ENCODE results near the gene ATP1A2. TPM values are rescaled to one million over a fixed set of nuclear protein-coding genes. Genes with fewer than 3 reads are reported as not detected.

ATP1A2 gene
- total and polyA plus RNA-seq, 4 donors = 281 to 2,060 (median 566) TPM

Other genes with a start within 250 kb of the ATP1A2 start
- gene CFAP45, start 215.6 kb upstream of the ATP1A2 start, total RNA-seq = 1 to 10 TPM; 1.3 to 9.2 TPM
- gene CFAP45, start 215.6 kb upstream of the ATP1A2 start, polyA plus RNA-seq (ENCODE audit: insufficient read length in 2 of 2) = 10 to 100 TPM in 1 of 2 donors, 1 to 10 TPM in 1; 9.8 to 11.7 TPM
- 10 to 100 TPM; 75.1 to 85.4 TPM for gene TAGLN2, start 190.3 kb upstream of the ATP1A2 start, total RNA-seq
- gene TAGLN2, start 190.3 kb upstream of the ATP1A2 start, polyA plus RNA-seq (ENCODE audit: insufficient read length in 2 of 2) = 100 to 1,000 TPM in 1 of 2 donors, 10 to 100 TPM in 1; 93.0 to 101 TPM
- 1 to 10 TPM in 1 of 2 donors, under 1 TPM in 1; 0.50 to 1.3 TPM for gene IGSF9, start 170.1 kb upstream of the ATP1A2 start, total RNA-seq
- gene IGSF9, start 170.1 kb upstream of the ATP1A2 start, polyA plus RNA-seq (ENCODE audit: insufficient read length in 2 of 2) = 1 to 10 TPM; 4.0 to 4.9 TPM
- gene SLAMF9, start 161.5 kb upstream of the ATP1A2 start, total RNA-seq = not detected
- not detected for gene SLAMF9, start 161.5 kb upstream of the ATP1A2 start, polyA plus RNA-seq (ENCODE audit: insufficient read length in 2 of 2)
- 10 to 100 TPM in 1 of 2 donors, 1 to 10 TPM in 1; 8.8 to 10.5 TPM for gene PIGM, start 83.8 kb upstream of the ATP1A2 start, total RNA-seq
- gene PIGM, start 83.8 kb upstream of the ATP1A2 start, polyA plus RNA-seq (ENCODE audit: insufficient read length in 2 of 2) = 10 to 100 TPM; 14.0 to 19.2 TPM
- gene KCNJ10, start 45.6 kb upstream of the ATP1A2 start, total RNA-seq = 10 to 100 TPM; 14.9 to 17.1 TPM
- gene KCNJ10, start 45.6 kb upstream of the ATP1A2 start, polyA plus RNA-seq (ENCODE audit: insufficient read length in 2 of 2) = 10 to 100 TPM; 68.5 to 81.6 TPM
- 1 to 10 TPM; 2.3 to 5.1 TPM for gene KCNJ9, start 34.2 kb upstream of the ATP1A2 start, total RNA-seq
- gene KCNJ9, start 34.2 kb upstream of the ATP1A2 start, polyA plus RNA-seq (ENCODE audit: insufficient read length in 2 of 2) = 10 to 100 TPM; 10.4 to 11.2 TPM
- gene IGSF8, start 17.1 kb upstream of the ATP1A2 start, total RNA-seq = 10 to 100 TPM; 38.5 to 50.2 TPM
- 10 to 100 TPM; 74.5 to 80.3 TPM for gene IGSF8, start 17.1 kb upstream of the ATP1A2 start, polyA plus RNA-seq (ENCODE audit: insufficient read length in 2 of 2)
- under 1 TPM; 0.10 to 0.50 TPM for gene ATP1A4, start 35.8 kb downstream of the ATP1A2 start, total RNA-seq
- 1 to 10 TPM; 2.1 to 2.6 TPM for gene ATP1A4, start 35.8 kb downstream of the ATP1A2 start, polyA plus RNA-seq (ENCODE audit: insufficient read length in 2 of 2)
- 1 to 10 TPM in 1 of 2 donors, under 1 TPM in 1; 0.99 to 1.3 TPM for gene CASQ1, start 74.8 kb downstream of the ATP1A2 start, total RNA-seq
- gene CASQ1, start 74.8 kb downstream of the ATP1A2 start, polyA plus RNA-seq (ENCODE audit: insufficient read length in 2 of 2) = 1 to 10 TPM; 1.4 to 4.6 TPM
- 100 to 1,000 TPM; 135 to 244 TPM for gene PEA15, start 89.6 kb downstream of the ATP1A2 start, total RNA-seq
- gene PEA15, start 89.6 kb downstream of the ATP1A2 start, polyA plus RNA-seq (ENCODE audit: insufficient read length in 2 of 2) = 100 to 1,000 TPM; 646 to 919 TPM
- gene DCAF8, start 146.8 kb downstream of the ATP1A2 start, total RNA-seq = 100 to 1,000 TPM in 1 of 2 donors, 10 to 100 TPM in 1; 87.6 to 128 TPM
- gene DCAF8, start 146.8 kb downstream of the ATP1A2 start, polyA plus RNA-seq (ENCODE audit: insufficient read length in 2 of 2) = 100 to 1,000 TPM; 163 to 179 TPM
- gene PEX19, start 169.4 kb downstream of the ATP1A2 start, total RNA-seq = 10 to 100 TPM; 54.6 to 64.4 TPM
- gene PEX19, start 169.4 kb downstream of the ATP1A2 start, polyA plus RNA-seq (ENCODE audit: insufficient read length in 2 of 2) = 10 to 100 TPM; 66.0 to 67.5 TPM
- gene COPA, start 227.5 kb downstream of the ATP1A2 start, total RNA-seq = 100 to 1,000 TPM; 170 to 200 TPM
- gene COPA, start 227.5 kb downstream of the ATP1A2 start, polyA plus RNA-seq (ENCODE audit: insufficient read length in 2 of 2) = 100 to 1,000 TPM; 136 to 164 TPM
- gene NCSTN, start 227.6 kb downstream of the ATP1A2 start, total RNA-seq = 10 to 100 TPM; 54.1 to 56.8 TPM
- gene NCSTN, start 227.6 kb downstream of the ATP1A2 start, polyA plus RNA-seq (ENCODE audit: insufficient read length in 2 of 2) = 10 to 100 TPM; 70.9 to 74.3 TPM